ENCODE results near the gene INTS13.

DNA sequence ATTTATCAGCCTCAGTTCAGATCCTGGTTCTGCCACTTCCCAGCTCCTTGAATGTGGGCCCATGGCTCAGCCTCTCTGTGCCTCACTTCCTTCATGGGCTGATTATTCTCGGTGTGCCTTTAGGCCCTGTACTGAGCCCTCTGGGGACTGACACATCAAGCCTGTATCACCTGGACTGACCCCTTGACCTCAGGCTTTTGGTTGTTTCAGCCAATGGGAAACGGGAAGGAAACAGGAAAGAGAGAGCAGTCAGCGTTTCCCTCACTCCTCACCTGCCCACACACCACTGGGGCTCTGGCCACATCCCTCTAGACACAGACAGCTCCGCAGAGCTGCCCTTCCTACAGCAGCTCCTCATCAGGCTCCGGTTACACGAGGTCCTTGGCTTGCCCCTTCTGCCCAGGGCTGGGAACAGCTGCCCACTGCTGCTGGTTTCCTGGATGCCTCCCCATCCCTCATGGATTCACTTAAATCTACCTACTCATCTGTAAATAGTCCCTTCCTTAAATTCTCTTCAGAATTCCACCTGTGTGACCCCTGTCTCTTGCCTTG lies 67.8 kb downstream of the INTS13 start:
- TF ChIP-seq SIN3A (IDR thresholded peaks at IDR 0.05; ENCODE audit: borderline replicate concordance, low read depth, low read length) = no peak
- no peak for TF ChIP-seq ISL2 (CRISPR knock-in tag; IDR thresholded peaks at IDR 0.05)
- no peak for TF ChIP-seq ZNF274 (CRISPR knock-in tag; IDR thresholded peaks at IDR 0.05)
- TF ChIP-seq DNMT3B (CRISPR knock-in tag; conservative IDR thresholded peaks at IDR 0.05) = no peak
- TF ChIP-seq, protein P1, sequence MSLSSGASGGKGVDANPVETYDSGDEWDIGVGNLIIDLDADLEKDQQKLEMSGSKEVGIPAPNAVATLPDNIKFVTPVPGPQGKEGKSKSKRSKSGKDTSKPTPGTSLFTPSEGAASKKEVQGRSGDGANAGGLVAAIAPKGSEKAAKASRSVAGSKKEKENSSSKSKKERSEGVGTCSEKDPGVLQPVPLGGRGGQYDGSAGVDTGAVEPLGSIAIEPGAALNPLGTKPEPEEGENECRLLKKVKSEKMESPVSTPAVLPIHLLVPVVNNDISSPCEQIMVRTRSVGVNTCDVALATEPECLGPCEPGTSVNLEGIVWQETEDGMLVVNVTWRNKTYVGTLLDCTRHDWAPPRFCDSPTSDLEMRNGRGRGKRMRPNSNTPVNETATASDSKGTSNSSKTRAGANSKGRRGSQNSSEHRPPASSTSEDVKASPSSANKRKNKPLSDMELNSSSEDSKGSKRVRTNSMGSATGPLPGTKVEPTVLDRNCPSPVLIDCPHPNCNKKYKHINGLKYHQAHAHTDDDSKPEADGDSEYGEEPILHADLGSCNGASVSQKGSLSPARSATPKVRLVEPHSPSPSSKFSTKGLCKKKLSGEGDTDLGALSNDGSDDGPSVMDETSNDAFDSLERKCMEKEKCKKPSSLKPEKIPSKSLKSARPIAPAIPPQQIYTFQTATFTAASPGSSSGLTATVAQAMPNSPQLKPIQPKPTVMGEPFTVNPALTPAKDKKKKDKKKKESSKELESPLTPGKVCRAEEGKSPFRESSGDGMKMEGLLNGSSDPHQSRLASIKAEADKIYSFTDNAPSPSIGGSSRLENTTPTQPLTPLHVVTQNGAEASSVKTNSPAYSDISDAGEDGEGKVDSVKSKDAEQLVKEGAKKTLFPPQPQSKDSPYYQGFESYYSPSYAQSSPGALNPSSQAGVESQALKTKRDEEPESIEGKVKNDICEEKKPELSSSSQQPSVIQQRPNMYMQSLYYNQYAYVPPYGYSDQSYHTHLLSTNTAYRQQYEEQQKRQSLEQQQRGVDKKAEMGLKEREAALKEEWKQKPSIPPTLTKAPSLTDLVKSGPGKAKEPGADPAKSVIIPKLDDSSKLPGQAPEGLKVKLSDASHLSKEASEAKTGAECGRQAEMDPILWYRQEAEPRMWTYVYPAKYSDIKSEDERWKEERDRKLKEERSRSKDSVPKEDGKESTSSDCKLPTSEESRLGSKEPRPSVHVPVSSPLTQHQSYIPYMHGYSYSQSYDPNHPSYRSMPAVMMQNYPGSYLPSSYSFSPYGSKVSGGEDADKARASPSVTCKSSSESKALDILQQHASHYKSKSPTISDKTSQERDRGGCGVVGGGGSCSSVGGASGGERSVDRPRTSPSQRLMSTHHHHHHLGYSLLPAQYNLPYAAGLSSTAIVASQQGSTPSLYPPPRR (CRISPR knock-in tag; IDR thresholded peaks at IDR 0.05; ENCODE audit: borderline replicate concordance) = no peak
- TF ChIP-seq RNF2 (conservative IDR thresholded peaks at IDR 0.05; ENCODE audit: low read depth) = no peak
- TF ChIP-seq ZFP36 (IDR thresholded peaks at IDR 0.05; ENCODE audit: borderline replicate concordance, low read depth, low read length, partially characterized antibody) = no peak

Measured in HepG2 (cell line).